Activated gamma-delta T cell (primary cell): Measurements from ENCODE around the gene TSEN15.
"Not testable (repeated sequence)": the region's sequence is repeated elsewhere in the genome, so short reads cannot be mapped to it uniquely, and the experiment has no call there.

ENCODE experiments used
- DNase-seq: peaks from one replicate; lab custom pipeline; 2025; lab: John Stamatoyannopoulos, UW

The TSEN15 gene

DNA sequence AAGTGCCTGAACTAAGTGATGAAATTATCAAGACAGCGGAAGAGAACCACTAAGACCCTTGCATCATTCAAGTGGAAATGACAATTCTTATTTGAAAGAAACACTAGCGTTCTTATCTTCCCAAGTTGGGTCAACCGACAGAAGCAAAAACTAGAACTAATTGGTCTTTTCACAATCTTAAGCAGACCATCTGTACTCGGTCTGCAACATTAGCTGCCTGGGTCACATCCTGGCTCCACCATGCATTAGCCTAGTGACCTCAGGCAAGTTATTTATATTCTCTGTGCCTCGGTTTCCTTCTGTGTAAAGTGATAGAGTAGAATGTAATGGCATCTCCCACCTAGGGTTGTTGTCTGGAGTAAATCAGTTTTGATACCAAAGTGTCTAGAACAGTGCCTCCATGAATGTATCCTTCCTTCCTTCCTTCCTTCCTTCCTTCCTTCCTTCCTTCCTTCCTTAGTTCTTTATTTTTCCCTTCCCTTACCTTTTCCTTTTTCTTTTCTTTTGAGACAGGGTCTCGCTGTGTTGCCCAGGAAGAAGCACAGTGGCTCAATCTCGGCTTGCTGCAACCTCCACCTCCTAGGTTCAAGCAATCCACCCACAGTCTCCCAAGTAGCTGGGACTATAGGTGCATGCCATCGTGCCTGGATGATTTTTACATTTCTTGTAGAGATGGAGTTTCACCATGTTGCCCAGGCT lies 20.0 kb upstream of the TSEN15 start:
- DNase-seq: no peak

DNA sequence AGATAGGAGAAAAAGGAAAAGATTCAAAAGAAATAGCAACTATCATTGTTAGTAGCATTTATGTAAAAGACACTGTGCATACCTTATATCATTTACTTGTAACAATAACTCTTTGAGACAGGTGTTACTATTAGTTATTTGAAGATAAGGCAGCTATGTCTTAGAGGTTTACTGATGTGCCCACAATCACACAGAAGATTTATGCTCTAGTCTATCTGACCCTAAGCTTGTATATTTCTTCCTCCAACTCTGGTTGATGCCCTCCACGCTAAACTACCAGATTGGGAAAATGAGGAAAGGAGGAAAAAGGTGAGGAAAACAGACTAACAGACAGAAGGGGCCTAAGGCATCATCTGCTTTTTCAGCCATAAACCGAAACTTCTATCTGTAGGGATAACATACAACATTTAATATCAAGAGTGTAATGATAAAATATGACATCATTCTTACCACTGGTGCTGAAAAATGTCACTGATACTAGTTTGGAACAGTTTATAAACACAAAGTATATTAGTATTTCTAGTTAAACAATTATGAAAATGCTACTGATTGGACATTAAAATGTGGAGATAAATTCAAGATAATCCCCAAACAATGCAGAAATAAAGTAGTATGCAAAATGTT lies 19.1 kb upstream of the TSEN15 start:
- DNase-seq: no peak

DNA sequence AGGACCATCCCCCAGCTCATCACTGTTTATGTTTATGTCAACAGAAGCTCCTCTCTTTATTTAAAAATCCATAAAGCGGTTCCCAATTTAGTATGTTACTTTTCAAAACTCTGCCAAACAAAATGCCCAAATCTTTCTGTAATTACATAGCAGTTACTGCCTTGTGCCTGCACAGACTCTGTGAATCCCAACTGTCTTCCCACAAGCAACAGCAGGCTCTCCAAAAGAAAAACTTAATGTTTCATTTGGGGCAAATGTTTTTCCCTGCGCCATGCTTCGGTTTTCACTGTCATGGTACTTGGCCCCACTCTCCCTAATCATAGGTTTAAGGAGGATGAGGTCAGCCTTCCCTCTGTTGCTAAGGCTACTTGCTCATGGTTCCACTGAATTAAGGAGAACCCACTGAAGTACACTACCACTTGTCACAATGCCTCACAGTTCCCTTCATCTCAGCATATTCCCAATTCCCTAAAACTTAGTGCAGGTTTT lies 18.6 kb upstream of the TSEN15 start:
- DNase-seq: no peak

DNA sequence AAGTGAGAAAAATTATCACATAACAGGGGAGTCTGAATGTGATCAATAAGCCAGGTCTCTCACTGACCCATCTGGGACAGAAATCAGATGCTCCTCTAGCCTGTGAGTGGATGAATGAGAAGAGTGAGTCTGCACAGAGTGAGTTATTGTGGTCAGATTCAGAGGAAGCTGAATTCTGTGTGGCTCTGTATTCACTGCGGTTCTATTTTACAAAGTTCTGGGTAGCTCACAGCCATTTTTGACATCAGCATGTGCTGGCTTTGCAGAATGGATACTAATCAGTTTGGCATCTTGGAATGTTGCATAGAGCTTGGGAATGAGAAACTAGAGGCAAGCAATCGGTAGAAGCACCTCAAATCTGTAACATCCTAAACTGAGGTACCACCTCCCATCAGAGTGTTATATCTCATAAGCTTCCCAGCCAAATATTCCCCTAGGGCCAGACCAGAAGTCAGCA lies 17.8 kb upstream of the TSEN15 start:
- no peak for DNase-seq

DNA sequence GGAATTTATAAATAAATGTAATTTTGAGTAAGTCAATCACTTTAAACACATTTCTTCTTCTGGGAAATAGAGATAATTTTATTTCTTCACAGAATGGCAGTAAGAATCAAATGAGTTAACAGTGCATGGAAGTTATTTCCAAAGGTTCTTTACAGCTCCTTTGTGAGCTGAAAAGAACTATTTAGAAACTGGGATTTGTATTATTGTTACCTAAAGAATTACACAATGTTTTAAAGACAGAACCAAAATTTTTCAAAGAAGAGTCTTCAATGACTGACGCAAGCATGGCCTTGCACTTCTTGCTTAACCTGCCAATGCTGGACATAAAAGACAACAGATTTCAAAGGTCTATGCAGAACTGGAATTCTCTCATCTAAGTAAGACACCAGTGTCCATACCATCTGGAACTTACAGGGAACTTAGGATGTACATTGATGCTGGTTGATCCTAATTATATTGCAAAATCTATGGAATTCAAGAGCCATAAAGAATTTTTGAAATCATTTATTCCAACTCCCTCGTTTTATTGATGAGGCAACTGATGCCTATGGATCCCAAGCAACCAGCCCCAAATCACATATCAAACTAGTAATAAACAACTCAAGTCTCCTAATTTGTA lies 16.7 kb upstream of the TSEN15 start:
- DNase-seq: no peak

DNA sequence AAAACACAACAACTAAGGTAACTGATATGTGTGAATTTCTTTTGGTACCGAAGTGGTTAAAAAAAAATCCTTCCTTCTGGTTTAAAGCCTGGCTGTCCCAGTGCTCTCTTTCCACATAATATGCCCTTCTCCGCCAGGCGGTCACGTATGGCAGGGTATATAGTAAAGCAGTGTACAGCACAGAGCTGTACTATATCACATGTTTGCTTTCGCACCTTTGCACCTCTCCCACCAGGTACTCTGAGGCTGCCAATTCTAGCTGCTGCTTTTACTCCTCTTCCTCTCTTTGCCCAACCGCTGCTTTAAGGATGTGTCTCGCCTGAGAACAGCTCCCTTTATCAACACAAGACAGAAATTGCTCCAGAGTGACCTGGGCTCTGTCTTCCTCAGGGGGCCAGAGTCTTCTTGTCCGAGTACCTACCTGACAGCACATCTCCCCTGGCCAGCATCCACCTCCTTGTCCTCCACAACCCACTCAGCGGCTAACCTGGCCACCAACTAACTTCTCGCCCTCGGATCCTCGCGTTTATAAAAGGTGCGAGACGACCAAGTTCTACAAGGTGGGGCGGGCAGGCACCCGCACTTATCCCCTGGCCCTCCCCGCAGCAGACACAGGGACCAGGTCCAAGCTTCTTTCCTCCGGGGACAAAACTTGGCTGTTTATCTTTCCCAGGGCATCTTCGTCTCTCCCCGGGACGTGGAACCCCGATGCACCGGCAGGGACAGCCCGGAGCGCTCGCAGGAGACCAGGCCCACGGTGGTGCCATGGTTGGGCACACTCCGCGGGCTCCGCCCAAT lies 15.6 kb upstream of the TSEN15 start:
- no peak for DNase-seq

DNA sequence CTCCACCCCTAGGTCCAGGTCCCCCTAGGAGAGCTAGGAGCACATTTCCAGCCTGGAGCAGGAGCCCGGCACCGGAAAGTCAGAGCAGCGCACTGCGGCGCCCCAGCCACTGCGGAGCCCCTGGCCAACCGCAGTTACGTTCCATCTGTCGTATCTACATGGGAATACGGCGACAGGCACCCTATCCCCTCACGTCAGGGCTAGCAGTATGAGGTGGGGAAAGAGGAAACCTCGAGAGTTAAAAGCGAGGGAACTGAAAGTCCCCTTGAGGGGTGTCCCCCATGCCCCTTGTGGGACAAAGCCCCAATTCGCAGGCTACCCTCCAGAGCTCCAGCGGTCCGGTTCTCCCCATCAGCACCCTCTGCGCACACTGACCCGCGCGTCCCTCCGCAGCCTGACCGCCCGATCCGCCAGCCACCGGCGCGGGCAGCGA lies 15.0 kb upstream of the TSEN15 start:
- no peak for DNase-seq

DNA sequence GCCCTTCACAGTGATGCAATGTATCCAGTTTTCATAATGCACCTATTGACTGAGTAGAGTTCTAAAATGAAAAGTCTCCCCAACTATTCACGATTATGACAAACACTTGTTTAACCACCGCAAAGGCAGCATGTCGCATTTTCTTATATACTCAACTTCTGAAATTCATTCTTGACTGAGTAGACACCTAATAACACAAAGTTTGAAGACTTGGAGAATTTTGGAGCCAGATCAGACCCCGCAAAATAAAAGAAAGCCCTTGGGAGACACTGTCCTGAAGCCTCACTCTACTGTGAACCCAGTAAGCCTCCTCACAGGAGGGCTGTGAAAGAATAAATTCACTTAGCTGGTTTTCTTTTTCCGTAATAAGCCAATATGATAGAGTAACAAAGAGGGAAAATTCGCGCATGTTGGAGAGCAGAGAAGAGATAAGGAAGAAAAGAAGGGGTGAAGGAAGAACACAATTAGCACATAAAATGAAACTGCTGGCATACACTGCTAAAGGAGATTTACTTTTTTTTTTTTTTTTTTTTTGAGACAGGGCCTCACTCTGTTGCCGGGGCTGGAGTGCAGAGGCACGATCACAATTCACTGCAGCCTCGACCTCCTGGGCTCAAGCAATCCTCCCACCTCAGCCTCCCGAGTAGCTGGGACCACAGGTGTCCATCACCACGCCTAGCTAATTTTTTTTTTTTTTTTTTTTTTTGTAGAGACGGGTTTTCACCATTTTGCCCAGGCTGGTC lies 13.5 kb upstream of the TSEN15 start:
- no peak for DNase-seq

DNA sequence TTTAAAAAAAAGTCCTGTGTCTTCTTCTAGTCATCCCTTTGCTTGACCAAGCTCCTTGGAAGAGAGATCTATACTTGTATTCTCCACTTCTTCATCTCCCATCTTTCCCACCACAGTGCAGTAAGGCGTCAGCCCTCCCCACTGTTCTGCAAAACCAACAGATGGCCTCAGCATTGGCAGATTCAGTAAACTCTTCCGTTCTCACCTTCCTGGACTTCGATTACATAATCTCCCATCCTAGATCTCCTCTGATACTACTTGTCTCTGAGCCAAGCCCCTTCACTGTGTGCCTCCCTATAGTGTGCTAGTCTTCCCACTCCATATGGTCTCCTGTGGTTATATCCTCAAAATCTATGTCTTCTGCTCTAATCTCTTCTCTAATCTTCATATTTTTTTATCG lies 12.4 kb upstream of the TSEN15 start:
- DNase-seq: no peak

DNA sequence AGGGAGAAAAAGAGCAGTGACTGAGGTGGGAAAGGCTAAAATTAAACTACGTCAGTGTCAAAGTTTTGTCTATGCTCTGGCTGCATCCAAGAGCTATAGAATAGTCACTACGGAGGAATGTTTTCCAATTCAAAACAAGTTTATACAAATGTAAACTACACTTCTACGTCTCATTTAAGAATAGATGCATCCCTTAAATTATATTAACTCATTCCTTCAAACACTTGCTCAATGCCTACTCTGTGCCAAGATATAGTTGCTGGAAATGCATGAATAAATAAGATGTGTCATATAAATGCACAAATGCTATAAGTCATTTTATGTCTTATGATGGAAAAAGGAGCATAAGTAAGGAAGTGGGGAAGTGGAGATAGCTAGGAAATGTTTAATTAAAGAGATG lies 9.8 kb upstream of the TSEN15 start:
- no peak for DNase-seq

DNA sequence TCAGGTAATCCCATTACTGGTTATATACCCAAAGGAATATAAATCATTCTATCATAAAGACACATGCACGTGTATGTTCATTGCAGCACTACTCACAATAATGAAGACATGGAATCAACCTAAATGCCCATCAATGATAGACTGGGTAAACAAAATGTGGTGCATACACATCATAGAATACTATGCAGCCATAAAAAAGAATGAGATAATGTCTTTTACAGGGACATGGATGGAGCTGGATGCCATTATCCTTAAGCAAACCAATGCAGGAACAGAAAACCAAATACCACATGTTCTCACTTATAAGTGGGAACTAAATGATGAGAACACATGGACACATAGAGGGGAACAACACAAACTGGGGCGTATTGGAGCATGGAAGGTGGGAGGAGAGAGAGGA lies 8.2 kb upstream of the TSEN15 start:
- not testable (repeated sequence) for DNase-seq

DNA sequence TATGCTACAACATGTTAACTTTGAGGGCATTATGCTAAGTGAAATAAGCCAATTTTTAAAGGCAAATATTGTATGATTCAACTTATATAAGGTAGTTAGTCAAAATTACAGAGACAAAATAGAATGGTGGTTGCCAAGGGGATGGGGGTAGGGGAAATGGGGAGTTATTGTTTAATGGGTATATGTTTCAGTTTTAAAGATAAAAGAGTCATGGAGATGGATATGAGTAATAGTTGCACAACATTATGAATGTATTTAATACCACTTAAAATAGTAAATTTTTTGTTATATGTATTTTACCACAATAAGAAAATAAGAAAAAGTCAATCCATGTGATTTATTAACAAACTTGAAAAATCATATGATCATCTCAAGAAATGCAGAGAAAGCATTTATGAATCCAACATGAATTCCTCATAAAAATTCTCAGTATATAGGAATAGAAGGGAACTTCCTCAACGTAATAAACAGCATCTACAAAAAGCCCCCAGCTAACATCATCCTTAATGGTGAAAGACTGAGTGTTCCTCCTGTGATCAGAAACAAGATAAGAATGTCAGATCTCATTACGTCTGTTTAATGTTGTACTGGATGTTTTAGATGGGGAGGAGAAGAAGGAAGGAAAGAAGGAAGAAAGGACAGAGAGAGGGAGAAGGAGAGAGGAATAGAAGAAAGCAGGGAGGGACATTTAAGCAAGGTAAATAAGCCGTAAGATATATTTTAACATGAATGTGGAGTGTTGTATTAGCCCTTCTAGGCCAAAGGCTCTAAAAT lies 6.7 kb upstream of the TSEN15 start:
- DNase-seq: no peak

DNA sequence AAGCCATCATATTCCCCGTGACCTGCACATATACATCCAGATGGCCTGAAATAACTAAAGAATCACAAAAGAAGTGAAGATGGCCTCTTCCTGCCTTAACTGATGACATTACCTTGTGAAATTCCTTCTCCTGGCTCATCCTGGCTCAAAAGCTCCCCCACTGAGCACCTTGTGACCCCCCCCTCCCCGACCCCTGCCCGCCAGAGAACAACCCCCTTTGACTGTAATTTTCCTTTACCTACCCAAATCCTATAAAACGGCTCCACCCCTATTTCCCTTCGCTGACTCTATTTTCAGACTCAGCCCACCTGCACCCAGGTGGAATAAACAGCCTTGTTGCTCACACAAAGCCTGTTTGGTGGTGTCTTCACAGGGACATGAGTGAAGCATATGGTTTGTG lies 4.0 kb upstream of the TSEN15 start:
- DNase-seq: not testable (repeated sequence)

DNA sequence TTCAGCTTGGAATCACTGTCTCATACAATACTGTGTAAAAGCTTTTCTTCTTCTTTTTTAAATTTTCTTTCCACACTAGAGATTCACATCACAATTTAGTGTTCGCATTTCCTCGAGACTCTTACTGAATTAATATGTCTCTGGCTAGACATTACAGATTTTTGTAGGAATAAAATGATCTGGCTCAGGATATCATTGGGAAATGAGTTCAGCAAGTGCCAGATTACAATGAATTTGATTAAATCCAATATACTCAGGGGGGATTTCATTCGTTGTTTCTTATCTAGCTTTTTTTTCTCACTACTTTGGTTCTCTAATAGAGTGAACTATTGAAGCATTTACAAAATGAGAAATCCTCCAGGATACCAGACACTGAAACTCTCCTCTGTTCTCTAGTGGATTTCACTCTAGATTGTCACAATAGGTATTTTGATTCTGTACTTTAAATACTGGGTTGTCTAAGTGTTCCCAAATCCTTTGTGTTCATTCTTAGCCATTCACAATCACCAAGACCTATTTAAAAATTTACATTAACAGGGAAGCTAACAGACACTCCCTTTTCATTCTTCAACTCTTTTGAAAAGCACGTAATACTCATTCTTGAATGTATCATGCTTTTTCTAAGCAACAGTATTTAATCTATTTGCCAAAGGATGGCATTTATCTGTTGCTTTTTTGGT lies 2.8 kb upstream of the TSEN15 start:
- DNase-seq: no peak

DNA sequence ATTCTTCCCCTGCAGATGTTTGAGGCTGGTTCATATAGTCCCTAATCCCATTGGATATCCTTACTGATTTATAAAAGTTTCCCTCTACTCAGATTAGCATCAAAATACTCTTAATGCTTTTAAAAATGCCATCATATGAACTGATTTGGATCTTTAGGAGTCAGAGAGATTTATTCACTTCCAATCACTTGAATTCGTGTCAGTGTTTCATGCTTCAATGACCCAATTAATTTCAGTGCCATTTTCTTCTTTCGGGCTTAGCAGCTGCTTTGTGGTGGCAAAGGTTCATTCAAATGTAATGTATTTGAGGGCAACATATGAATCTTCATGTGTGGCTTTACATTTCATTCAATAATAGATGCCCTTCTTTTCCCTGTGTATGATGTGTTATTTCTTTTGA lies 2.2 kb upstream of the TSEN15 start:
- no peak for DNase-seq

DNA sequence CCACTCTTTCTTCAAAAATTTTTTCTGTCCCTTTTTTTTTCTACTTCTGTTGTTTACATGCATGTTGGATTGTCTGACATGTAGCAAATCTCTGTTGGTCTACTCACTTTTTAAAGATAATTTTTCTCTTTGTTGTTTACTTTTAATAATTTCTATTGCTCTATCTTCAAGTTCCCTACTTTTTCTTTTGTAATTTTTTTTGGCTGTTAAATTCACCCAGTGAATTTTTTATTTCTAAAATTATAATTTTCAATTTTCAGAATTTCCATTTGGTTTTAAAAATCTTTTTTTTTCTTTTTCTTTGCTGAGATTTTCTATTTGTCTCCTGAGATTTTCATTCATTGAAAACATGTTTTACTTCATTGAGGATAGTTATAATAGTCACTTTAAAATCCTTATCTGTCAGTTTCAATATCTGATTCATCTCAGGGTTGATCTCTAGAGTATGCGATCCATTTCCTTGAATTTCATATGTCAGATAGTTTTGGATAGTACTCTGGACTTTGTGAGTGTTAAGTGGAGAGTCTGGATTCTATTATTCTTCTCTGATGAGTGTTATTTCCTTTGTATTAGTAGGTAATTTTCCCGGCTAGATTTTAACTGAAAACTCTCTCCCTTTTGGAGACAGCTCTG lies 1.6 kb upstream of the TSEN15 start:
- no peak for DNase-seq

DNA sequence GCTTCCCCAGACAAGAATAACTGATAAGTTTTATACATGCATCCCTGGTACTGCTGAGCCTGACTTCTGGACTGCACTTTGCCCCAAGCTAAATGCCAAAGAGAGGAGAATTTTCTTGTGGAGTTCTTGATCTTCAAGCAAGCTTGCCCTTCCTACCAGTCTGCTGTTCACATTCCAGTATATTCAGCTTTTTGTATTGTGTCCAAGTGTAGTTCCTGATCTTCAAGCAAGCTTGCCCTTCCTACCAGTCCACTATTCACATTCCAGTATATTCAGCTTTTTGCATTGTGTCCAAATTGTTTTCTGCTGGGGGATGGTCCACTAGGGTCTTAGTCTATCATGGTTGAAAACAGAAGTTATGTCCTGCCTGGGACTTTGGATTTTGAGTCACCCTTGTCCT lies 894 bp upstream of the TSEN15 start:
- DNase-seq: no peak

DNA sequence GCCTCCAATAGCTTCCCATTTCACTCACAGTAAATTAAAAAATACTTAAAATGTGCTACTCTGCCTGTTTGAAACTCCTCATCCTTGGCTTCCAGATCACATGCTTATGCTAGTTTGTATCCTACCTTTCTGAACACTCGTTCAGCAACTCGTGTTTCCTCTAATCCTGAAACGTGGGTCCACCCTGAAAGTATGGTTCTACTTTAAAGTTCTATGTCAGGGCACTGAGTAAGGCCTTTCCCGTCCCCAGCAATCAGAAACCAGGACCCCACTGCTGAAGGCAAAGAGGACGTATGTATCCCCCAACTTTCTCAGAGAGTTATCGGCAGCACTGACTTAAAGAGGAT lies 419 bp upstream of the TSEN15 start:
- no peak for DNase-seq

DNA sequence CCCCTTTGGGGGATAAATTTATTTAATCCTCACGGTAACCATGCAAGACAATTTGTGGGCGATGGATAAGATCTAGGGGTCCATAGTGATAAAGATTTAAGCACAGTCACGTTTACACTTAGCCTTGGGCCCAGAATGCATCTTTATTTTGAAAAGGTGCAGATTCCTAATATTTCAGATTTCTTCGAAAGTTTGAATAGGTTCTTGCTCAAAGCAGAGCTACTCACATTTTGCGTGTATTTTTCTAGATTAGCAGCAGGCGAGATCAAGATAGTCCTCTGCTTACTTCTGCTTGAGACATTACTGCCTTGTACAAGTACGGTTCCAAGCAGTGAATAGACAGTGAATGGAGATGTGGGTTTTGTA lies 647 bp downstream of the TSEN15 start:
- no peak for DNase-seq

DNA sequence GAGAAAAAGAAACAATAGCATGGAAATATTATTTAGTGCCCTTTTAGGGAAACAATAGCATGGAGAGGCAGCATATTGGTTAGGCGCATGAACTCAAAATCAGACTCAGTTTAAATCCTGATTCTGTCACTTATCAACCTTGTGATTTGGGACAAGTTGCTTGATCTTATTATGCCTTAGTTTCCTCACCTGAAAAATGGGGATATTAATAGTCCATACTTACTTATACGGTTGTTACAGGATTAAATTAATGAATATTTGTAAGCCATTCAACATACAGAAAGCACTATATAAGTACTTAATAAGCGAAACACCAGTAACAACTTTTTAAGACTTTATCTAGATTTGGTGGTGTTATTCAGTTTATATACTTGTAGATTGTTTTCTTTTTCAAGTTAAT lies 1.2 kb downstream of the TSEN15 start:
- no peak for DNase-seq
